Measurements from ENCODE around the gene HOXD13. TPM values are rescaled to one million over a fixed set of nuclear protein-coding genes. Genes with fewer than 3 reads are reported as not detected.

HOXD13 gene
- total RNA-seq, 1 donor: not detected

DNA sequence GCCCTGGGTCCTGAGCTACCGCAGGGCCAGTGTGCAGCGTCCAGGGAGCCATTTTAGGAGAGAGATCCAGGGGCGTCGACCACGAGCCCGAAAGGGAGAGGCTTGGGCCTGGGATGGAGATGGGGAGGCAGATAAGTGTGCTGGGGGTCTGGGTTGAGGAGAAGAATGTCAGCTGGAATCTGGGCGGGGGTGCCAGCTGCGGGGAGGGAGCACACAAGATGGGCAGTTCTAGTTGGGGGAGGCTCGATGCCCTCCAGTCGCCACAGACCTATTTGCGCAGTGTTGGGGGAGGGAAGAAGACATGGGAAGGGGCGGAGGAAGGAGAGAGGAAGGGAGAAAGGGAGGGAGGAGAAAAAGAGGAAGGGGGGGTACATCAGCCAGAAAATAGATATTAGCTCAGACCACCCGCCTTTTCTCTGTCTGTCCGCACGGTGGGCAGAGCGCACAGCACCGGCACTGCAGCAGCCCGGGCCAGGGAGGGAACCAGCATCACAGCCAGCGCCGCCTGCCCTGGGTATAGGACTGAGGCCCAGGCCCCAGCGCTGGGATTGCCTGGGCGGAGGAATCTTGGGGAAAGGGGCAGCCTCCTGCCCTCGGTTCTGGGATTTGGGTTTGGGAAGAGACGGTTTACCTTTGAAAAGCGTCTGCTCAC lies 12.7 kb downstream of the HOXD13 start:
- DNase-seq (ENCODE audit: low read depth in 2 of 3, low spot score in 2 of 3): no peak

DNA sequence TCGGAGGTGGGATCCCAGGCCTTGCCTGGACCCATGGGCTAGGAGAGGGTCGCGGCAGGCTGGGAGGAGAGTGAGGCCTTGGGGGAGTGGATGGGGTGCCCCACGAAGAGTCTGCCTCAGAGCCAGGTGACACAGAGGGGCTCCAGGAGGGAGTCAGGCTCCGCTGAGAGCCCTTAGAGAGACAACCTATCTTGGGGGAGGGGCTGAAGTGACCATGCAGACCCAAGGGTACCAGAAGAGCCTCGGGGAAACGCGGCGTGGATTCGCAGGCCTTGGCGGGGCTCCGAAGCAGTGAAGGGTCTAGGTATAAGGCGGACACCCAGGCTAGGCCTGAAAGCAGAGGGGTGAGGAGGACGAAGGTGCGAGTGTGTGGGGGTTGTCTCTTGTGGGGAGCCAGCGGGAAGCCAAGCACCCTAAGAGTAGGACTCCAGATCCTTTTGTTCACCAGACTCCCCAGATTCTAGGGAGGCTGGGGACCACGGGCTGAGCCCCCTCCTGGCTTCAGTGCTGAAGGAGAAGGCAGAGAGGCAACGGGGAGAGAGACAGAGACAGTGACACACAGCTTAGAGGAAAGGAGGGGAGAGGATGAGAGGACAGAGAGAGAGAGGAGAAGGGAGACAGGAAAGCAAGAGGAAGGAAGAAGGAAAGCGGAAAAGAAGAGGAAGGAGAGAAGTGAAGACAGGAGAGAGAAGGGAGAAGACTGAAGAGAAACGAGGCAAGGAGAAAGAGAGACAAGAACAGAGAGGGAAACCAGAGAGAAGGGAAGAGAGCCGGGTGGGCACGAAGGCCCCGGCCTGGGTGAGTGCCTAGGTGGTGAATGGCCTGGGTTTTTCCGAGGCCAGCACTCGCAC lies 13.4 kb downstream of the HOXD13 start:
- no peak for DNase-seq (ENCODE audit: low read depth in 2 of 3, low spot score in 2 of 3)

DNA sequence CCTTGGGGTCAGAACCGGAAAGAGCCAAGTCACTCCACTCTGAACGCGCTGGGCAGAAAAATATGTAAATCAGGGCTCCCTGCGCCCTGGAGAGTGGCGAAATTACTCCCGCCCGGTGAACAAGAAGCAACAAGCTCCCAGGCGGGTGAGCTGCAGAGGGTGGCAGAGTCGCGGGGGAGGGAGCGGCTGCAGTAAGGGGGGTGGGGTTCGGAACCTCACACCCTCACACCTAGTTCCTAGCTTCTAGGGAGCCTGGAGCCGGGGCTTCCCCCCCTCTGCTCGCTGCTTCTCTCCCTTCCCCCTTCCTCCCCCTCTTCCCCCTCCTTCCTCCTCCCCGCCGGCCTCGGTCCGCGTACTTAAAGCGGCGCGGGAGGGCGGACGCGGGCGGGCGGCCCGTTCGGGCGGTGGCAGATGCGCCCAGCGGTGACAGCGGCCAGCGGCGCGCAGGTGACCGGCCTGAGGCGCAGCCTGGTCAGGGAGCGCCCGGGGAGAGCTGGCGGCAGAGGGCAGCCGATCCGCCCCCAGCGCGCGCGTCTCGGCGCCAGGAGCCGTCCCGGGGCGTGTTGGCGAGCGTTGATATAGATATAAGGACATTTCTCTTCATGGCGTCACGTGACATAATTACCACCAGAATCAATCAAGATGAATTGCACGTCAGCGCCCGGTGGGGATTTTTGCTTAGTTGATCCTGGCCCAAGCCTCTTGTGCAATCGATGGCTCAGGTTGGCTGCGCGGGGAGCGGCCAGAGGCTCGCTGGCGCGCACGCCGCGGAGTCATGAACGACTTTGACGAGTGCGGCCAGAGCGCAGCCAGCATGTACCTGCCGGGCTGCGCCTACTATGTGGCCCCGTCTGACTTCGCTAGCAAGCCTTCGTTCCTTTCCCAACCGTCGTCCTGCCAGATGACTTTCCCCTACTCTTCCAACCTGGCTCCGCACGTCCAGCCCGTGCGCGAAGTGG lies 14.3 kb downstream of the HOXD13 start, which contains the start of gene HOXD11:
Gene HOXD11 (plus strand): TSS at position 700 of the 959 bp plus-strand sequence. CDS start 76 bp downstream, at position 776.
- DNase-seq (ENCODE audit: low read depth in 2 of 3, low spot score in 2 of 3): no peak

DNA sequence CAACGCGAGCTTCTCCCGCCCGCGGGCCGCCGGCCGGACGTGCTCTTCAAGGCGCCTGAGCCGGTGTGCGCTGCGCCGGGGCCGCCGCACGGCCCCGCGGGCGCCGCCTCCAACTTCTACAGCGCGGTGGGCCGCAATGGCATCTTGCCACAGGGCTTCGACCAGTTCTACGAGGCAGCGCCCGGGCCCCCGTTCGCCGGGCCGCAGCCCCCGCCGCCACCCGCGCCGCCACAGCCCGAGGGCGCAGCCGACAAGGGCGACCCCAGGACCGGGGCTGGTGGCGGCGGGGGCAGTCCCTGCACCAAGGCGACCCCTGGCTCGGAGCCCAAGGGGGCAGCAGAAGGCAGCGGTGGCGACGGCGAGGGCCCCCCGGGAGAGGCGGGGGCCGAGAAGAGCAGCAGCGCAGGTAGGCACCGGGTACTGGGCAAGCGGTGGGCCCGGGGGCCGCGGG lies 15.2 kb downstream of the HOXD13 start:
- DNase-seq (ENCODE audit: low read depth in 2 of 3, low spot score in 2 of 3): no peak

DNA sequence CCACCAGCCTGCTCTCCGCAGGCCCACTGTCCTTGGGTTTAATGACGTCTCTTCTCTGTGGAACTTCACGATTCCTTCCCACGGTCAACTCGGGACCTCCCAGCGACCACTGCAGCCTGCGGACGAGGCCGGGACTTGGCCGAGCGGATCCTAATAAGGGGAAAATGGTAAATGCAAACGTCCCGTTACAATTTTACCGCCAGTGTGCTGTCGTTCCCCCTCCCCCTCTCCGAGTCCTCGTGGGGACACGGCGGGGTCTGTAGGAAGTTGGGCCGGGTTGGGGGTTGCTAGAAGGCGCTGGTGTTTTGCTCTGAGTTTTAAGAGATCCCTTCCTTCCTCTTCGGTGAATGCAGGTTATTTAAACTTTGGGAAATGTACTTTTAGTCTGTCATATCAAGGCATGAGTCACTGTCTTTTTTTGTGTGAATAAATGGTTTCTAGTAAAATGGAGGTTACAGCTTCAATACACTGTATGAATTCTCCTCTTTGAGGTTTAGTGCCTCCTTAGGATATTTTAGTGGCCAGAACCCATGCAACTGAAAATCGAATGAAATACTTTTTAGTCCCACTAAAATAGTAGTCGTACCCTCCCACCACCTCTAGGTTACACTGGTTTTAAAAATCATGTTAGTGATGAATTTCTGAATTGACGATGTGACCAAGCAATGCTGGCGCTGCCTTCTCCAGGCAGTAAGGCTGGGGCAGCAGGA lies 16.8 kb downstream of the HOXD13 start:
- no peak for DNase-seq (ENCODE audit: low read depth in 2 of 3, low spot score in 2 of 3)

DNA sequence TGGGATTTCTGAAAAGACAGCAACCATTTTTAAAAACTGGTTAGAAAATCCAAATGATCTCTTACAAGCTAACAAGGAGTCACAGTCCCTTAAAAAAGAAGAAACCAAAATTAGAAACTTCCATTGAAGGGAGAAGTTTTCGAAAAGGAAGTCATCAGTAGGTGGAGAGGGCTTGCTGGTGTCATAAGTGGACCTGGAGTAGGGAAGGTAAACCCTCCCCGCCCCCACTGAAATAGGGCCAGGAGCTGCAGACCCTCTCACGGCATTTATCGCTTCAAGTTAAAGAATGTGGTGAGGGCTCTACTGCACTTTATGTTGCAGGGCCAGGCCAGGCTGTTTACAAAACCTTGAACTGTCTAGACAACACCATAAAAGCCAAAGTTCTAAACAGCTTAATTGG lies 17.4 kb downstream of the HOXD13 start:
- no peak for DNase-seq (ENCODE audit: low read depth in 2 of 3, low spot score in 2 of 3)

DNA sequence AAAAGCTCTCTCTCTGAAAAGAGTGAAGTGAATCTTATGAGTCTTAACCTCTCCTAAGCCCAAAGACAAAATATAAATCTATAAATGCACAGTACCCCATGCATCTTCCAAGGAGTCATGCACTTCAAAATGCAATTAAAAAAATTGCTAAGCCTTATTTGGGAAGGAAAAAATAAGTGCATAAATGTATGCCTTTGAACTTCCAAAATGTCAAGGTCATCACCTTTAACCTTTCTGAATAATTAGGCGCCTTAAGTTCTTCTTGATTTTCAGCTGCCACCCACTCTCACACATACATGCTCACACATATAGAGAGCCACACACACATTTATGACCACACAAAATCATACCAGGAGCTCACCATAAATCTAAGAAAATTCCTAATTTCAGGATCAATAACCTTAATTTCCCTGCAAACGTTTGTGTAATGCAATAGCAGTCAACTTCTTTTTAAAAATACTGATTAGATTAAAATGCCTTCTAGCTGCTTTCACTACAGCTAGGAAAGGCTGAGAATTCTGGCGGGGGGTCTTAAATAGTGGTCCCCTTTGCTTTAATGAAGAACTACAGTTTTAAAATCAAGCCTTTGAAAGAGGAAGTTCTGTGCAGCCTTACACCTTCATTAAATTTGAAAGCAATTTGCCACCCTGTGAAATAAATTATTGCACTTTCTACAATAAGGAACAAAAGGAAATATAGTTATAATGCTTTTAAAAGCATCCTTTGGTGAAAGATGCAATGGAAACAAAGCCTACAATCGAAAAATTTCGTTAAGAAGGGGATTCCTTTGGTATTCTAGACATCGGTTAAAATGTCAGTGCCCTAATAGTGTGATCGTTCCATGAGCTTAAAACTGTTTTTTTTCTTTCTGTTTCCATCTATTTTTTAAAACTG lies 18.1 kb downstream of the HOXD13 start:
- DNase-seq (ENCODE audit: low read depth in 2 of 3, low spot score in 2 of 3): peak in 1 of 3 donors; percentile 51

DNA sequence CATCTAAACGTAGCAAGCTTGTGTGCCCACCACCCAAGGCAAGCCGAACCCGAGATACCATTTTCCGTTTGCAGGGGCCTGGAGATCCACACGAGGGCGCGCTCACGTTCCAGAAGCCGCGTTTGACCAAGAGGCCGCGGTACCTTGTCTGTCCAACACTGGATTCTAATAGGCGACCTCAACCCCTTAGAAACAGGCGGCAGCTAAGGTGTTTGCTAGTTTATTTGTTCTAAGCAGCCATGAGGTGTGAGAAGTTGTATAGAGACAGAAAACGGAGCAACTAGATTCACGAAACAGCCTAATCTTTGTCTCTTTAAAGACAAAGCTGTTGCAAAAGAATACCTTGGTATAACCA lies 18.8 kb downstream of the HOXD13 start:
- peak in 2 of 3 donors; percentile 67 to 69 for DNase-seq (ENCODE audit: low read depth in 2 of 3, low spot score in 2 of 3)

DNA sequence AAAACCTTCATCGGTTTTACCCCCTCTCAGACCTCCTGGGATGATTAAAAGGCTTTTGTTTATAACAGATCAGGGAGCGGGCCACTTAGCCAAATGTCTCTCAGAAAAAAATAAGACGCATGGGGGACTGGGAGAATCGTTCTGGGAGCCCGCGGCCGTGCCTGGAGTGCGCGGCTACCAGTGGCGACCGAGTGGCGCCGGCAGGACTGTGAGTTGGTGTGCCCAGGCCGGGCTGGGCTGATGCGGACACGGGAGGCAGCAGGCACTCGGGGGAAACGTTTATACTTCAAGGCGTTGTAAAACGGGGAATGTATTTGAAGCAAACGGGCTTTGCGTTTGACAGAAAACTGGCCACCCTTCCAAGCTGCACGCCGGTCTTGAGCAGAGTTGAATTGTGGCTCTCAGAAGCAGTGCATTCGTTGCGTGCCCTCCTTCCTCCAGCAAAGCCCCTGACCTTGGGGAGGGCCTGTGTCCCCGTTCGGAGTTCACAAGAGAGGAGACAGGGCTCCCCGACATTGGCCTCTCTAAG lies 19.4 kb downstream of the HOXD13 start:
- DNase-seq (ENCODE audit: low read depth in 2 of 3, low spot score in 2 of 3): no peak

DNA sequence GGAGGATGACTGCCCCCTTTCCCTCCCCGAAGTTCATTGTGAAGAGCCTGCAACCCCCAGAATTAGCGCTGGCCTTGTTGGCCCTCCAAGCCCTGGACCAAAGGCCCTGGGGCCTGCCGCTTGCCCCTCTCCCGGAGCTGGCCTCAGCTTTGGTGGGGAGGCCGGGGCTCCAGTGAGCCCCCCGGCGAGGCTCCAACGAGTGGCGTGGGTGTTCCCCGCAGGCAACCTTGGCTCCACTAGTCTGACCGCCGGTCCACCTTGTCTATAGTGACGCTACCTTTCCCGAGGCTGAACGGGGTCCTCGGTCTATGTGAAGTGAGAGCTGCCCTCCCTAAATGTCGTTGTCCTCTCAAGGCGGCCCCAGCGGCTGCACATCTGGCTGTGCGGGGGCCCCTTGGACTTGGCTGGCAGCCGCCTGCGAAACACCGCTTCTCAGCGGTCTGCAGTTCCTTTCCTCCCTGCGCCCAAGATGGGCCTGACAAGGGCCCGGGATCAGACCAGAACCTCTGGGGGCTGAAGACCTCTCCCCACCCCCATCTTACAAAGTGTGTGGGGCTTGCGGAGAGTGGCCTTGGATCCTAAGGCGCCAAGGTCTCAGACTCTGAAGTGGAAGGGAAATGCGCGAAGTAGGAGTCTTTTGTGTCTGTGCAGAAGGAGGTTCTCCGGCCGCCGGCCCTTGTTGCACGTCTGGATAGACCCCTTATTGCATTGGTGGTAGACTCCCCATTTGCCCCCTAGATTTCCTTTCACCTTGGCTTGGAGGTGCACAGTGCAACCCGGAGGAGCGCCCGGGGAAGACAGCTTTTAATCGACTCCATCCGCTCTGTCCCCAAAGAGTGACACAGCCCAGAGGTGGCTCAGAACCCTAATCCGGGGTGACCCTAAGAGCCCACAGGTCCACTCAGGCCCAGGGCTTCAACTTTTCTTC lies 20.1 kb downstream of the HOXD13 start:
- no peak for DNase-seq (ENCODE audit: low read depth in 2 of 3, low spot score in 2 of 3)

DNA sequence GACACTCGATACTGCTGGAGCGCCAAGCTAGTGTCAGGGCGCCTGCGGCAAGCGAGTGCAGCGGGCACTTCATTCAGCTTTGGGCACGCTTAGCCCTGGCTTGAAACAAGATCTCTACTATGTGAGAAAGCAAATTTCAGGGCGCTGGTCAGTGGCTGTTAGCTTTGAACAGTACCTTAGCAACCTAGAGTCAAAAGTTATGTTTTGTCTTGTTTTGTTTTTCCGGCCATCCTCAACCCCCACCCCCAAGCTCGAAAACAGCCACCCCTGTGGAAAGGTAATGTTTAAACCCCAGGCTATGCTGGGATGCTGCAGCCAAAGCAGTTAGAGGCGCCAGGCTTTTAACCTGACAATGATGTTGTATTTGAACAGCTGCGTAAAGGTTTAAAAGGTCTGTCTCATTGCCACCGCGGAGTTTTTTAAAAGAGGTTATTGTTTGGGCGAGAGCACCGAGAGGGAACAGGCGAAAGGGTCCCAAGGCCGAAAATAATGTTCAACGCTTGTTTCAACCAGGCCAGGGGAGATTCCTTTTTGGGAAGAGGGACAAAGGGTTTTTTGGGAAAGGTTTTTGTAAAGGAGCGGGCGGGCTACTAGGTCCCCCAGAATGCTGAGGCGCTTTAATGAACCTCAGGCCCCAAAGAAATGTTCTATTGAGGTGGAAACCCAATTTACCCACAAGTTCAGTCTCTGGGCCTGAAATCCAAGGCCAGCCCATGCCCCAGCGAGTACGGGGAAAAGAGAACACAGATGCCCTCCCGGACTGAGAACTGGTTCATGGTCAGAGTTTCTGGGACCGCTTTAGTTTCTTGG lies 21.8 kb downstream of the HOXD13 start:
- no peak for DNase-seq (ENCODE audit: low read depth in 2 of 3, low spot score in 2 of 3)

DNA sequence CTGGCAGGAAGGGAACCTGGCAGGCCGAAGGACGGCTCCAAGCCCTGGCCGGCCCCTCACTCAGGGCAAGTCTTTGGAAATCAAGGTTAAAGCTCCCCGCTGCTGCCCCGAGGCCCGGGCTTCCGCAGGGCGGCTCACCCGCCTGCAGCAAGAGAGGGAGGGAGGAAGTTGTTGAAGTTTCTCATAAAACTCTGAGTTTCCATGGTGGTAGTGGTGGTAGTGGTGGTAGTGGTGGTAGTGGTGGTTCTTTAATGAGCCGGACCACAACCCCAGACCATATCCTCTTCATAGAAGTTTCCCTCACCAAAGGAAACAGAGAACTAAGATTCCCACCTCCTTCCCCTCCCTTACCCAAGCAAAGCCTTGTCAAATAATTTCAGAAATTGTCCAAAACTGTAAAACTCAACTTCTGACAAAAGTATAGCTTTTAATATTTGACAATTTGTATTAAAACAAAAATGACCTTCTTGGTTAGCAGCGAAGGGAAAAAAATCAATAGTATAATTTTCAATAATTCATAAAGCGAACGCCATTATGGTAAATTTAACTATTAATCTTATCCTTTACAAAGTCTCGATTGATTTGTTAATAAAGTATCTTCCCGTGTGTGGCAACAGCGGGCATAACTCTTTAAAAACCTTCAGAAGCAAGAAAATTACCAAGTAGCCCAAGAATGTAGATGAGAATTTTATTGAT lies 22.6 kb downstream of the HOXD13 start:
- no peak for DNase-seq (ENCODE audit: low read depth in 2 of 3, low spot score in 2 of 3)

DNA sequence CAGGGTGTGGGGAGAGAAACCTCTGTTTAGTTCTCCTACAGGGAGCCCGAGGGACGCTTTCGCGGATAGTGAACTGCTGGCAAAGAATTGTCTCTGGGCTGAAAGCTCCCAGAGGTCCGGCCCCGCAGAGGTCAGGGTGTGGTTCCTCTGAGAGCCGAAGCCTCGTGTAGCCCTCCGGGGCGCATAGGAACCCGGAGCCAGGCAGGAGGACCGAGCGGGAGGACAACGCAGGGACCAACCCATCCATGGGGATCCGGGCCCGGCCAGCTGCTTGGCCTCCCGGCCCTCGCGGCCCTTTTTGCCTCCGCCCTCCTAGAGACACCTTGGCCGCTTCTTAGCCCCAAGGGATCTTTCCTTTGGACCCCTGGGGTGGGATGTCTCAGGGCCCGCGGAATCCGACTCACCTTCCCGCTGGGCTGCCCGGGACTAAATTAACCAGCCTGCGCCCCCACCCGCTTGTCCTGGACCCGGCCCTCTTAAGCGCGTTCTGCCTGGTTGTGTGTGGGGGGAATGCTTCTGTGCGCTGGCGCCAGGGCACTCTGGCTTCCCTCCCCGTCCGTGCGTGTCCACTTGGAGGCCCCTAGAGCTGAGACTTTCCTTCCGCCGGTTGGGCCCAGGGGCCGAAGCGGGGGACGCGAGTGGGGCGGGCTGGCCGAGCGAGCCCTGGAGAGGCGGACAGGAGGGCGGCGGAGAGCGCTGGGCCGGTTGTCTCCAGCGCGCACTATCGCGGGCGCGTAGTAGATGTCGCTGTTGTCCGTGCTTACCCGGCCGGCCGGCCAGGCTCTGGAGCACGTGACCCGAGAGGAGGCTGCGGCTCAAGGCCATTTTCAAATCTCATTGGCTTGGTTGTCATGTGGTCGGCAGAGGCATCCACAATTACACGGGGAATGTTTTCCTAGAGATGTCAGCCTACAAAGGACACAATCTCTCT lies 23.6 kb downstream of the HOXD13 start, which contains the start of gene HOXD10:
Gene HOXD10 (plus strand): TSS at position 896 of the 931 bp plus-strand sequence. CDS start 56 bp downstream, outside the sequence.
- DNase-seq (ENCODE audit: low read depth in 2 of 3, low spot score in 2 of 3): no peak

DNA sequence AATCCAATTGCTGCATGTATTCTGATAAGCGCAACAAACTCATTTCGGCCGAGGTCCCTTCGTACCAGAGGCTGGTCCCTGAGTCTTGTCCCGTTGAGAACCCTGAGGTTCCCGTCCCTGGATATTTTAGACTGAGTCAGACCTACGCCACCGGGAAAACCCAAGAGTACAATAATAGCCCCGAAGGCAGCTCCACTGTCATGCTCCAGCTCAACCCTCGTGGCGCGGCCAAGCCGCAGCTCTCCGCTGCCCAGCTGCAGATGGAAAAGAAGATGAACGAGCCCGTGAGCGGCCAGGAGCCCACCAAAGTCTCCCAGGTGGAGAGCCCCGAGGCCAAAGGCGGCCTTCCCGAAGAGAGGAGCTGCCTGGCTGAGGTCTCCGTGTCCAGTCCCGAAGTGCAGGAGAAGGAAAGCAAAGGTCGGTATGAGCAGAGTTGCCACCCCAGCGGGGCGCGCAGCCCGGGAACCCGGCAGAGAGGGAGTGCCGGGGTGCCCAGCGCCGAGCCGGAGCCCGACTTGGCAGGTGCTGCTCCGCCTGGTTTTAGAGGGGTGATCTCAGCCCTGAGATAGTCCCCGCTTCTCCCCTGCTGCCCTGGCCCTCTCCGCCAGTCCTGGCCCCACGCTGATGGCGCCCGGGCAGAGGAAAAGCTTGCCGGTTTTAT lies 24.8 kb downstream of the HOXD13 start:
- DNase-seq (ENCODE audit: low read depth in 2 of 3, low spot score in 2 of 3): no peak
